DOHH2 (cell line): ENCODE results near the gene RAD17.

Experiments used
- EZH2phosphoT487 ChIP-seq: fragments of 200-600 bp; sonication (generic); IDR thresholded peaks from 2 replicates; pipeline ENCODE4 v1.6.1; 2017; ENCODE audit warnings: borderline replicate concordance, mild to moderate bottlenecking, antibody characterized with exemption, low read length, moderate library complexity, mixed read lengths
- TF ChIP-seq, protein P1 (sequence below): fragments of 200-600 bp; sonication (generic); IDR thresholded peaks from one replicate; pipeline ENCODE4 v1.5.1; 2014; ENCODE audit warnings: antibody characterized with exemption, mild to moderate bottlenecking, low read depth, low read length; ENCODE audit not compliant: poor library complexity, severe bottlenecking

- TF ChIP-seq EZH2phosphoT487: no peak
- TF ChIP-seq, protein P1, sequence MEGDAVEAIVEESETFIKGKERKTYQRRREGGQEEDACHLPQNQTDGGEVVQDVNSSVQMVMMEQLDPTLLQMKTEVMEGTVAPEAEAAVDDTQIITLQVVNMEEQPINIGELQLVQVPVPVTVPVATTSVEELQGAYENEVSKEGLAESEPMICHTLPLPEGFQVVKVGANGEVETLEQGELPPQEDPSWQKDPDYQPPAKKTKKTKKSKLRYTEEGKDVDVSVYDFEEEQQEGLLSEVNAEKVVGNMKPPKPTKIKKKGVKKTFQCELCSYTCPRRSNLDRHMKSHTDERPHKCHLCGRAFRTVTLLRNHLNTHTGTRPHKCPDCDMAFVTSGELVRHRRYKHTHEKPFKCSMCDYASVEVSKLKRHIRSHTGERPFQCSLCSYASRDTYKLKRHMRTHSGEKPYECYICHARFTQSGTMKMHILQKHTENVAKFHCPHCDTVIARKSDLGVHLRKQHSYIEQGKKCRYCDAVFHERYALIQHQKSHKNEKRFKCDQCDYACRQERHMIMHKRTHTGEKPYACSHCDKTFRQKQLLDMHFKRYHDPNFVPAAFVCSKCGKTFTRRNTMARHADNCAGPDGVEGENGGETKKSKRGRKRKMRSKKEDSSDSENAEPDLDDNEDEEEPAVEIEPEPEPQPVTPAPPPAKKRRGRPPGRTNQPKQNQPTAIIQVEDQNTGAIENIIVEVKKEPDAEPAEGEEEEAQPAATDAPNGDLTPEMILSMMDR: no peak
Observed at GRCh38 chr5:69378376-69378775, 8.8 kb downstream of the RAD17 start.
